Skeletal muscle tissue (tissue), 4 donors: ENCODE results near the gene KCNJ4. TPM values are rescaled to one million over a fixed set of nuclear protein-coding genes. Genes with fewer than 3 reads are reported as not detected.

Experiments
- H3K27ac ChIP-seq: one replicate; pipeline ENCODE4 v1.7.0; 2013; ENCODE audit warnings: mild to moderate bottlenecking, low read depth, low read length, inconsistent platforms
- H3K27me3 ChIP-seq, 3 donors: one replicate each; pipeline ENCODE4 v1.7.0; 2013; ENCODE audit warnings: low read length in 3 of 3; ENCODE audit not compliant: control insufficient read depth in 3 of 3, insufficient read depth in 3 of 3
- H3K36me3 ChIP-seq, 3 donors: one replicate each; pipeline ENCODE4 v1.7.0; 2013; ENCODE audit warnings: low read length in 3 of 3; ENCODE audit not compliant: control insufficient read depth in 3 of 3, insufficient read depth in 3 of 3
- H3K4me1 ChIP-seq, 3 donors: one replicate each; pipeline ENCODE4 v1.7.0; 2013; ENCODE audit warnings: low read length in 3 of 3, mild to moderate bottlenecking in 3 of 3; ENCODE audit not compliant: control insufficient read depth in 3 of 3, insufficient read depth in 3 of 3
- H3K4me3 ChIP-seq, 3 donors: one replicate each; pipeline ENCODE4 v1.7.0; 2013; ENCODE audit warnings: low read length in 3 of 3
- H3K9ac ChIP-seq, 3 donors: one replicate each; pipeline ENCODE4 v1.7.0; 2013; ENCODE audit warnings: low read length in 3 of 3, mild to moderate bottlenecking in 3 of 3, moderate library complexity in 2 of 3, low read depth in 1 of 3
- H3K9me3 ChIP-seq, 3 donors: one replicate each; pipeline ENCODE4 v1.7.0; 2013; ENCODE audit warnings: low read length in 3 of 3; ENCODE audit not compliant: control insufficient read depth in 3 of 3
- total RNA-seq: library from RNA; depleted of rRNA; stranded (reverse); fragments of >200 nt; gene quantifications from one replicate; pipeline ENCODE4 v1.2.3, GENCODE V29; 2014
- donor health status: Osteomylitis.

KCNJ4 gene
- total RNA-seq, 1 donor from 2014 or later = not detected

DNA sequence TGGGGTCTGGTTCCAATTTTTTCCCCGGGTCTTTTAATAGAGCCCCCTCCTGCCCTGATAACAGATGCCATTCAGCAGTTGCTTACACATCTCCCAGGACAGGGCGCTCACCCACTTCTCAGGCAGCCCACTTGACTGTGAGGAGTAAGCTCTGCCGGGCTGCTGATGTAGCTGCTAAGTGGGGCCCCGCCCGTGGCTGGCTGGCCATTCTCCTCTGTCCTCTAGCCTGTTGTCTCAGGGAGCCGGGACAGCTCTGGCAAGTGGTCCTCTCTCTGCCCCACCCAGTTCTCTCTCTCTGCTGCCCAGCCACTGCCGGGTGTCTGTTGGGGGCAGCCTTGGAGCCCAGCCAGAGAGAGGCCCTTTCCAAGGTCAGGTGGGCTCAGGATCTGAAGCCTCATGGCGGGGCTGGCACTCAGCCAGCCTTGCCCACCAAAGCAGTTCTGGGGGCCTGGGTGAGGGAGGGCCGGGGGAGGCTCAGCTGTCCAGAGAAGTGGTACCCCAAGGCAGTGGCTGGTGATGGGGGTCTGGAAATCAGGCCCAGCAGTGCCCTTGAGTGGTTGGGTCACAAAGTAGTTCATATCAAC, 8.9 kb downstream of the KCNJ4 start:
- Histone ChIP-seq H3K27ac (no peak overlapping the region), H3K36me3 (no peaks in the 10 kb centered on the region), H3K9me3 (no peaks in the 10 kb centered on the region), H3K4me3 (no peak overlapping the region), H3K9ac (no peak overlapping the region), H3K27me3 (peaks cover 45 to 64% (median 54%) of the 10 kb centered on the region in 3 donors), H3K4me1 (no peaks in the 10 kb centered on the region)

GRCh38 chr22:38444783-38445182, 10.2 kb downstream of the KCNJ4 start:
- Histone ChIP-seq H3K9ac (no peak overlapping the region), H3K4me1 (no peaks in the 10 kb centered on the region), H3K4me3 (no peak overlapping the region), H3K9me3 (no peaks in the 10 kb centered on the region), H3K36me3 (no peaks in the 10 kb centered on the region), H3K27me3 (peaks cover 32 to 56% (median 42%) of the 10 kb centered on the region in 3 donors), H3K27ac (no peak overlapping the region)

- Histone ChIP-seq H3K9me3 (no peaks in the 10 kb centered on the region), H3K36me3 (no peaks in the 10 kb centered on the region), H3K4me1 (no peaks in the 10 kb centered on the region), H3K27me3 (peaks cover 23 to 46% (median 33%) of the 10 kb centered on the region in 3 donors), H3K4me3 (no peak overlapping the region), H3K9ac (no peak overlapping the region), H3K27ac (no peak overlapping the region)
These were observed 11.1 kb downstream of the KCNJ4 start for GRCh38 chr22:38443628-38444521.

- Histone ChIP-seq H3K9ac (no peak overlapping the region), H3K27ac (no peak overlapping the region), H3K36me3 (no peaks in the 10 kb centered on the region), H3K4me1 (no peaks in the 10 kb centered on the region), H3K4me3 (no peak overlapping the region), H3K27me3 (peaks cover 21 to 44% (median 29%) of the 10 kb centered on the region in 3 donors), H3K9me3 (no peaks in the 10 kb centered on the region)
These were observed 11.9 kb downstream of the KCNJ4 start for GRCh38 chr22:38442967-38443627.

DNA sequence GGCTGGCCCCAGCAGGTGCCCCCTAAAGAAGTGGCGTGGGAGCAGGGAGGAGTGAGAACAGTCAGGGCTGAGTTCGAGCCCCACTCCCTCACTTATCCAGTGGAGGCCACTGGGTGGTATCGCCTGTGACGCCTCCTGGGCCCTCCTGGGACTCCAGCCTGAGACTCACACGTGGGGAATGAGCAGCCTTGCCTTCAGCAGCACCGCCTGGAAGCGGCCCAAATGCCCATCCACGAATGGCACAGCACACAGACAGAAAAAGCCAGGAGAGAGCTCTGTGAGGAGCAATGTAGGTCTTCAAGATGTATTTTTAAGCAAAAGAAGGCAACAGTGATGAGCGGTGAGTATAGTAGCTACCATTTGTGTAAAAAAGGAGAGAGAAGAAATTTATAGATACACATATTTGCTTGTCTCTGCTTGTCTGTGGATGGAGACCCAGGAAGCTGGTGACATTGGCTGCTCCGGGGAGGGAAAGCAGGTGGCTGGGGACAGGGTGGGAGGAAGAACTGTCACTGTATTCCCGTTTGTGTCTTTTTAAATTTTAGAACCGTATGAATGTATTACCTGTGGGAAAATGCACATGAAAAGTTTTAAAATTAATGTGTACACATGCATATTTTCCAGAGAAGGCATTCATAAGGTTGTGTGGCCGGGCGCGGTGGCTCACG, 13.2 kb downstream of the KCNJ4 start:
- no peak overlapping the region for H3K27ac ChIP-seq
- no peaks in the 10 kb centered on the region for H3K9me3 ChIP-seq
- H3K36me3 ChIP-seq = no peaks in the 10 kb centered on the region
- no peaks in the 10 kb centered on the region for H3K4me1 ChIP-seq
- H3K27me3 ChIP-seq = peaks cover 21 to 42% (median 36%) of the 10 kb centered on the region in 3 donors
- no peak overlapping the region for H3K4me3 ChIP-seq
- H3K9ac ChIP-seq = no peak overlapping the region

DNA sequence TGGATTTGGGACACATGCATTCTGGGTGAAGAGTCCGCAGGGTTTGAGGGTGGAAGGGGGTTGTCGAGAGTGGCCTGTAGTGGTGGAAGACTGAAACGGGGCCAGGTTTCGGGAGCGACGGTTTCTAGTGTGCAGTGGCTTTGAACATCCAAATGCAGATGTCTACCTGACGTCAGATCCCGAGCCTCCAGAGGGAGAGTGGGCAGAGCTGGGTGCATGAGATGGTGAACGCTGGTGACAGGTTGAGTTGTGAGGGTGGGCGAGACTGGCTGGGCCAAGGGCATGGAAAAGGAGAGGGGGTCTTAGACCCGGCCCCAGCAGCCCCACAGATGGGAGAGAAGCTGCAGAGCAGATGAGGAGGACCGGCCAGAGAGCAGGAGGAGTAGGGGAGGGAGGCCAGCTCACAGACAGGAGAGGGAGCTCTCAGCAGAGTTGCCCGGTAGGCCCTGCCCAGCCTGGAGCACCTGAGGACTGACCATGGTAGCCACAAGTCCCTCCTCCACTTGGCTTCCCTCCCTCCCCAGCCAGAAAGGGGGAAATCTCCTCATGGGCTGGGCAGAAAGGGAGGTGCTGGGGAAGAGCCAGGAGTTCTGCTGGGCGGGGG, 14.2 kb downstream of the KCNJ4 start:
- Histone ChIP-seq H3K4me1 (peaks cover 0 to 3% (median 0%) of the 10 kb centered on the region in 3 donors), H3K9ac (no peak overlapping the region)

GRCh38 chr22:38437416-38437815, 17.6 kb downstream of the KCNJ4 start:
- no peak overlapping the region for H3K9ac ChIP-seq
- peaks cover 0 to 3% (median 0%) of the 10 kb centered on the region in 3 donors for H3K4me1 ChIP-seq
- H3K4me3 ChIP-seq = no peak overlapping the region
- no peaks in the 10 kb centered on the region for H3K9me3 ChIP-seq
- H3K36me3 ChIP-seq = no peaks in the 10 kb centered on the region
- H3K27ac ChIP-seq = no peak overlapping the region
- peaks cover 0 to 21% (median 11%) of the 10 kb centered on the region in 3 donors for H3K27me3 ChIP-seq

More for the DNA sequence above, 14.2 kb downstream of the KCNJ4 start:
- no peak overlapping the region for H3K27ac ChIP-seq
- no peaks in the 10 kb centered on the region for H3K9me3 ChIP-seq
- peaks cover 15 to 33% (median 32%) of the 10 kb centered on the region in 3 donors for H3K27me3 ChIP-seq
- H3K36me3 ChIP-seq = no peaks in the 10 kb centered on the region
- H3K4me3 ChIP-seq = no peak overlapping the region

DNA sequence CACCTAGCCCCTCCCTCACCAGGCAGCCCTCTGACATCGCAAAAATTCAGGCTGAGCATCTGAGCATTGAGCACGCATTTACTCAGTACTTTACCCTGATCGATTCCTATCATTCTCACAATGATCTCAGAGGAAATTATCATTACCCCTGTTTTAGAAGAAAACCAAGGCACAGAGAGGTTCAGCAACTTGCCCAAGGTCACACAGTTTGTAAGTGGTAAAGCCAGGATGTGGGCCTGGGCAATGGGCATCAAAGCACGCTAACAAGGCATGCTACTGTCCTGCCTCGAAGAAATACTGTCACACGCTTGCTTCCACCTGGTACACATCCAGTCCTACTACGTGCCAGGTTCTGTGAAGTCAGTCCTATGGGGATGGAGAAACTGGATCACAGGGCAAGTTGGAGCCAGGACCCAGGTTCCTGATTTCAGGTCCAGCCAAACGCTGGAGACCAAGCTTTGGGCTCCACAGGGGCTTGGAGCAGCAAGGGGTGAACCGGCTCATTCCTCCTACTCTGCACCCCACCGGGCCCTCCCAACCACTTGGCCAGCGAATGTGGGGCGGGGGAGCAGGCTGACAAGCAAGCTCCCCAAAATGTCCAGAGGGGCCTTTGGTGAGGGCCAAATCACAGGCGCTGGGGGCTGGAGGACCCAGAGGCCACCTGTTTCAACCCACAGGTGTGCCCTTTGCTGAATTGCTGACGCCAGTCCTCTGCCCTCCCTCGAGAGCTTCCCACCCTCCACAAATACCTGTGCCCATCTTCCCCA, 18.2 kb downstream of the KCNJ4 start:
- H3K36me3 ChIP-seq = no peaks in the 10 kb centered on the region
- H3K9ac ChIP-seq = no peak overlapping the region
- peaks cover 0 to 21% (median 11%) of the 10 kb centered on the region in 3 donors for H3K27me3 ChIP-seq
- H3K27ac ChIP-seq = no peak overlapping the region
- no peak overlapping the region for H3K4me3 ChIP-seq
- peaks cover 0 to 3% (median 0%) of the 10 kb centered on the region in 3 donors for H3K4me1 ChIP-seq
- no peaks in the 10 kb centered on the region for H3K9me3 ChIP-seq

- Histone ChIP-seq H3K36me3 (no peaks in the 10 kb centered on the region), H3K27ac (no peak overlapping the region)
These were observed 19.0 kb downstream of the KCNJ4 start for GRCh38 chr22:38435965-38436364.

More at GRCh38 chr22:38435965-38436364, 19.0 kb downstream of the KCNJ4 start:
- Histone ChIP-seq H3K9ac (no peak overlapping the region), H3K4me3 (no peak overlapping the region), H3K4me1 (peaks cover 0 to 3% (median 0%) of the 10 kb centered on the region in 3 donors), H3K27me3 (peaks cover 0 to 21% (median 9%) of the 10 kb centered on the region in 3 donors), H3K9me3 (no peaks in the 10 kb centered on the region)
